Heart left ventricle (tissue), 16 donors: ENCODE measurements around the gene KCNN2. TPM values are rescaled to one million over a fixed set of nuclear protein-coding genes. Genes with fewer than 3 reads are reported as not detected.

ENCODE experiments used
- ATAC-seq, 4 donors: fragments of 200-7000 bp; cut with Tn5 transposase; one replicate each; pipeline ENCODE4 v1.9.1; 2020 to 2022; ENCODE audit warnings: moderate library complexity in 4 of 4, mild to moderate bottlenecking in 3 of 4, moderate number of reproducible peaks in 1 of 4
- DNase-seq, 5 donors: peaks; one replicate each; pipeline ENCODE4 v3.0.0-alpha.2; 2020
- H3K27ac ChIP-seq, 12 donors: fragments of 200-600 bp; sonication (generic) in 4 of 12; one replicate each; pipeline versions ENCODE4 v1.5.0 to v1.8.0; 2016 to 2022; ENCODE audit warnings: mild to moderate bottlenecking in 2 of 12
- H3K27me3 ChIP-seq, 9 donors: fragments of 200-600 bp; sonication (generic) in 2 of 9; one replicate each; pipeline versions ENCODE4 v1.5.1 to v1.8.0; 2016 to 2022; ENCODE audit warnings: mild to moderate bottlenecking in 3 of 9
- H3K36me3 ChIP-seq, 9 donors: fragments of 200-600 bp; sonication (generic) in 2 of 9; one replicate each; pipeline versions ENCODE4 v1.5.0 to v1.8.0; 2018 to 2022; ENCODE audit warnings: mild to moderate bottlenecking in 2 of 9
- H3K4me1 ChIP-seq, 12 donors: fragments of 200-600 bp; sonication (generic) in 4 of 12; one replicate each; pipeline versions ENCODE4 v1.5.0 to v1.8.0; 2016 to 2022; ENCODE audit warnings: mild to moderate bottlenecking in 3 of 12
- H3K4me3 ChIP-seq, 12 donors: fragments of 200-600 bp; sonication (generic) in 4 of 12; one replicate each; pipeline versions ENCODE4 v1.5.0 to v1.8.0; 2017 to 2022; ENCODE audit warnings: mild to moderate bottlenecking in 9 of 12, moderate library complexity in 4 of 12
- H3K9me3 ChIP-seq, 12 donors: fragments of 200-600 bp; sonication (generic) in 4 of 12; one replicate each; pipeline versions ENCODE4 v1.5.0 to v1.8.0; 2016 to 2022; ENCODE audit warnings: mild to moderate bottlenecking in 1 of 12
- CTCF ChIP-seq, 12 donors: fragments of 200-600 bp; sonication (generic) in 4 of 12; IDR thresholded peaks; one replicate each; pipeline versions ENCODE4 v1.5.0 to v1.8.0; 2018 to 2022; ENCODE audit warnings: antibody characterized with exemption in 12 of 12, mild to moderate bottlenecking in 5 of 12
- POLR2A ChIP-seq, 2 donors: fragments of 450-650 bp; IDR thresholded peaks; one replicate each; pipeline ENCODE4 v1.6.1; 2017; ENCODE audit warnings: antibody characterized with exemption in 2 of 2, mild to moderate bottlenecking in 2 of 2, moderate library complexity in 2 of 2
- WGBS, 4 donors: extraction: QIAGEN DNeasy Blood & Tissue Kit in 2 of 4; methylation state at CpG; one replicate each; pipeline versions ENCODE4 v1.1.5 to v1.1.7; 2013 to 2018; 5-methylcytosine and 5-hydroxymethylcytosine counted together
- intact Hi-C, 10 donors: fragments of 100-400 bp; cut with DNase I; formaldehyde crosslinking; loops; one replicate each; pipeline versions ENCODE4 v1.11.1 to v1.14.2; 2022
- polyA plus RNA-seq, 2 donors: library from polyadenylated mRNA; stranded (reverse); fragments of 200-250 nt; gene quantifications; one replicate each; pipeline ENCODE4 v1.2.3, GENCODE V29; 2013
- total RNA-seq, 9 donors: library from RNA; depleted of rRNA in 2 of 9; stranded (reverse); fragments of >200 nt in 2 of 9; fragmentation: NEBNext Ultra II Directional in 3 of 9; extraction: Animal tissue kit (Norgen Biotek cat#: 25700) in 3 of 9; gene quantifications; one replicate each; pipeline versions ENCODE4 v1.1.0 to v1.2.4, GENCODE V29; 2016 to 2023
- donor health status: ischemic (EF 13 %, LVEDD 7.1; RV severe dilation, severe dysfunction).
- donor health status: healthy with polysubstance abuse.
- donor health status: DM: no; HTN: yes; CAD: no.
- donor health status: DM: no; HTN: no; CAD: no.
- donor health status: ischemic (EF 25% LVEDD 6.9; RV normal size, moderate dysfunction).
- donor health status: ischemic (EF 25% LVEDD 5.7; RV mildly dilated, moderate dysfunction).
- donor health status: healthy.
- donor health status: DM: yes; HTN: yes; CAD: no.
- donor health status: ischemic (EF 35%, LVEDD 5.7; RV mildly dilated, moderate dysfunction).
- donor health status: nonischemic (EF 11% LVEDD 7.7; RV severe dilation, severe dysfunction).
- donor health status: DM: yes; HTN: yes; CAD: no.
- donor health status: PGD.
- donor health status: ischemic (EF 29% LVEDD 5.4; RV normal size, mild dysfunction).
- donor health status: nonischemic (EF 23%, LVEDD 6.1; RV moderate dilation, normal function).

The KCNN2 gene
- total and polyA plus RNA-seq, 11 donors: 1.2 to 11.6 (median 6.7) TPM

GRCh38 chr5:114360816-114361723 is 800 bp upstream of the KCNN2 start:
- peaks cover 0 to 60% (median 16%) of the 10 kb centered on the region in 9 donors for H3K27me3 ChIP-seq

GRCh38 chr5:114362197-114362976 is 517 bp downstream of the KCNN2 start:
- Histone ChIP-seq H3K27me3 (peaks cover 0 to 60% (median 16%) of the 10 kb centered on the region in 9 donors), H3K9me3 (no peaks in the 10 kb centered on the region), H3K36me3 (no peaks in the 10 kb centered on the region), H3K4me3 (peak overlapping the region; percentile 51 to 95 (median 72)), H3K27ac (peak overlapping the region in 10 of 12 donors; percentile 28 to 80 (median 68)), H3K4me1 (peaks cover 0 to 38% (median 15%) of the 10 kb centered on the region in 12 donors)
- TF ChIP-seq CTCF (IDR thresholded peaks at IDR 0.05): no peak
- TF ChIP-seq POLR2A (IDR thresholded peaks at IDR 0.05): no peak
- DNase-seq: peak in 2 of 5 donors; percentile 9 to 24
- intact Hi-C loops: loop anchor here in 6 of 10 donors (2.0 to 10.0 kb wide), 5 partner anchors 82 to 260 kb away; no protein-coding TSS in a partner anchor
- ATAC-seq: peak in 3 of 4 donors; percentile 1 to 73 (median 53)
- WGBS, 4 donors: 1% methylated on average over 54 to 87 of the region's 87 CpGs

More at GRCh38 chr5:114360816-114361723, 800 bp upstream of the KCNN2 start:
- Histone ChIP-seq H3K36me3 (no peaks in the 10 kb centered on the region), H3K4me3 (peak overlapping the region; percentile 51 to 95 (median 72)), H3K9me3 (no peaks in the 10 kb centered on the region), H3K27ac (peak overlapping the region in 10 of 12 donors; percentile 45 to 80 (median 70)), H3K4me1 (peaks cover 0 to 38% (median 15%) of the 10 kb centered on the region in 12 donors)
- peak; percentile 33 to 64 (median 37) for DNase-seq
- peak in 11 of 12 donors; percentile 12 to 57 (median 27) for TF ChIP-seq CTCF (IDR thresholded peaks at IDR 0.05)
- no peak for TF ChIP-seq POLR2A (IDR thresholded peaks at IDR 0.05)
- intact Hi-C loops: loop anchor here in 7 of 10 donors (2.0 to 10.0 kb wide), 5 partner anchors 84 to 259 kb away; no protein-coding TSS in a partner anchor
- peak; percentile 15 to 57 (median 54) for ATAC-seq
- WGBS, 4 donors: 0 to 1% (median 1%) methylated on average over 40 to 78 of the region's 78 CpGs

- 1 to 4% (median 2%) methylated on average over 42 to 62 of the region's 62 CpGs for WGBS, 4 donors
Observed at GRCh38 chr5:114362977-114363761, 1.3 kb downstream of the KCNN2 start.

More at GRCh38 chr5:114362977-114363761, 1.3 kb downstream of the KCNN2 start:
- peaks cover 0 to 60% (median 16%) of the 10 kb centered on the region in 9 donors for H3K27me3 ChIP-seq
- no peak for ATAC-seq
- H3K4me3 ChIP-seq: peak overlapping the region; percentile 51 to 95 (median 72)
- intact Hi-C loops: loop anchor here in 6 of 10 donors (2.0 to 10.0 kb wide), 5 partner anchors 82 to 261 kb away; no protein-coding TSS in a partner anchor
- TF ChIP-seq CTCF (IDR thresholded peaks at IDR 0.05) (no peak), POLR2A (IDR thresholded peaks at IDR 0.05) (no peak)
- H3K36me3 ChIP-seq: no peaks in the 10 kb centered on the region
- H3K27ac ChIP-seq: peak overlapping the region in 5 of 12 donors; percentile 60 to 80 (median 77)
- DNase-seq: peak in 2 of 5 donors; percentile 23 to 61
- peaks cover 0 to 38% (median 15%) of the 10 kb centered on the region in 12 donors for H3K4me1 ChIP-seq
- no peaks in the 10 kb centered on the region for H3K9me3 ChIP-seq
